Keratinocyte (primary cell): ENCODE data around the gene CHM. TPM values are rescaled to one million over a fixed set of nuclear protein-coding genes. Genes with fewer than 3 reads are reported as not detected.
"Not testable (repeated sequence)": the region's sequence is repeated elsewhere in the genome, so short reads cannot be mapped to it uniquely, and the experiment has no call there.

Experiments used
- DNase-seq: peaks from one replicate; pipeline ENCODE4 v3.0.0-alpha.2; 2011; ENCODE audit warnings: low read depth, missing footprints, low spot score
- FAIRE-seq: peaks from 2 replicates; lab custom pipeline; 2011; peaks lifted over from hg19 to GRCh38; lab: Jason Lieb, UNC
- H2AFZ ChIP-seq: 2 replicates; pipeline ENCODE4 v1.6.0; 2012; ENCODE audit warnings: low read length, control low read depth, inconsistent platforms; ENCODE audit not compliant: control insufficient read depth
- H3K27ac ChIP-seq: 2 replicates; pipeline ENCODE4 v1.5.1; 2011; ENCODE audit warnings: low read length; ENCODE audit not compliant: control insufficient read depth, insufficient read depth
- H3K27me3 ChIP-seq: 3 replicates; pipeline ENCODE4 v1.6.0; 2011; ENCODE audit warnings: low read length; ENCODE audit not compliant: control insufficient read depth, insufficient read depth; ENCODE audit errors: extremely low read depth
- H3K36me3 ChIP-seq, 2 experiments: 2 replicates in 1 of 2; 3 replicates in 1 of 2; pipeline ENCODE4 v1.5.1; 2011; ENCODE audit warnings: low read length in 2 of 2, mild to moderate bottlenecking in 1 of 2; ENCODE audit not compliant: control insufficient read depth in 2 of 2, insufficient read depth in 2 of 2; ENCODE audit errors: extremely low read depth in 1 of 2
- H3K4me1 ChIP-seq: 3 replicates; pipeline ENCODE4 v1.5.1; 2011; ENCODE audit warnings: low read length; ENCODE audit not compliant: control insufficient read depth, insufficient read depth; ENCODE audit errors: extremely low read depth
- H3K4me2 ChIP-seq: 3 replicates; pipeline ENCODE4 v1.6.0; 2011; ENCODE audit warnings: low read depth, low read length; ENCODE audit not compliant: control insufficient read depth, insufficient read depth; ENCODE audit errors: extremely low read depth
- H3K4me3 ChIP-seq, 3 experiments: fragments of 200-600 bp in 1 of 3; sonication (generic) in 1 of 3; 2 replicates in 2 of 3; 3 replicates in 1 of 3; pipeline ENCODE4 v1.5.1; 2011 to 2016; ENCODE audit warnings: low read length in 3 of 3, mild to moderate bottlenecking in 3 of 3, control low read depth in 2 of 3, inconsistent platforms in 1 of 3, low read depth in 1 of 3, mixed read lengths in 1 of 3, mixed run types in 1 of 3, moderate library complexity in 1 of 3; ENCODE audit not compliant: control insufficient read depth in 2 of 3, insufficient read depth in 2 of 3; ENCODE audit errors: extremely low read depth in 1 of 3
- H3K79me2 ChIP-seq: 2 replicates; pipeline ENCODE4 v1.6.0; 2012; ENCODE audit warnings: low read length; ENCODE audit not compliant: control insufficient read depth, insufficient read depth
- H3K9ac ChIP-seq: 3 replicates; pipeline ENCODE4 v1.6.0; 2011; ENCODE audit warnings: low read length; ENCODE audit not compliant: control insufficient read depth, insufficient read depth; ENCODE audit errors: extremely low read depth
- H3K9me1 ChIP-seq: 3 replicates; pipeline ENCODE4 v1.6.0; 2011; ENCODE audit warnings: low read length; ENCODE audit not compliant: control insufficient read depth, insufficient read depth; ENCODE audit errors: extremely low read depth
- H3K9me3 ChIP-seq: 2 replicates; pipeline ENCODE4 v1.5.1; 2012; ENCODE audit warnings: low read depth, low read length; ENCODE audit not compliant: control insufficient read depth
- H4K20me1 ChIP-seq: 3 replicates; pipeline ENCODE4 v1.6.0; 2011; ENCODE audit warnings: low read length; ENCODE audit not compliant: control insufficient read depth, insufficient read depth; ENCODE audit errors: extremely low read depth
- CTCF ChIP-seq, 3 experiments: IDR thresholded peaks in 1 of 3; conservative IDR thresholded peaks in 1 of 3; optimal IDR thresholded peaks in 1 of 3; 2 replicates in 2 of 3; 3 replicates in 1 of 3; pipeline versions ENCODE3 to v1.5.1; 2011; ENCODE audit warnings: low read length in 3 of 3, mild to moderate bottlenecking in 3 of 3, moderate library complexity in 2 of 3, control low read depth in 1 of 3, inconsistent platforms in 1 of 3; ENCODE audit not compliant: insufficient read depth in 2 of 3; ENCODE audit errors: extremely low read depth in 1 of 3
- EZH2 ChIP-seq: IDR thresholded peaks from one replicate; pipeline ENCODE4 v1.6.1; 2012; ENCODE audit warnings: inconsistent platforms, mild to moderate bottlenecking, low read length, moderate library complexity
- dilution Hi-C: fragments of 300-500 bp; cut with MboI; formaldehyde crosslinking; loops from one replicate; pipeline ENCODE4 v1.7.0; 2020; ENCODE audit warnings: low sequenced_read_pairs; ENCODE audit not compliant: extremely low pct_ligation_motif_present
- polyA plus RNA-seq, 5 experiments: library from polyadenylated mRNA; depleted of rRNA in 3 of 5; stranded (reverse) in 3 of 5; stranded (forward) in 1 of 5; unstranded in 1 of 5; fragments of >200 nt; gene quantifications; 1 replicate in 1 of 5; 2 replicates in 3 of 5; 3 replicates in 1 of 5; pipeline versions ENCODE4 v1.2.1 to v1.2.3, GENCODE V29; 2011 to 2012; ENCODE audit warnings: missing spikeins in 2 of 5, low read depth in 1 of 5, low replicate concordance in 1 of 5

CHM gene
- polyA plus RNA-seq, 1 donor (not counting 4 experiments of a cell fraction or from before 2014, with no cell fraction given) = 20.4 TPM

- DNase-seq (no peak), FAIRE-seq (no peak)
- Histone ChIP-seq H3K9ac (no peak overlapping the region), H3K79me2 (no peaks in the 10 kb centered on the region), H2AFZ (no peak overlapping the region), H3K9me1 (no peaks in the 10 kb centered on the region), H3K27me3 (no peaks in the 10 kb centered on the region), H3K9me3 (no peaks in the 10 kb centered on the region), H3K4me3 (no peak overlapping the region), H4K20me1 (no peaks in the 10 kb centered on the region), H3K4me2 (no peak overlapping the region), H3K36me3 (no peaks in the 10 kb centered on the region), H3K4me1 (no peaks in the 10 kb centered on the region), H3K27ac (no peak overlapping the region)
- dilution Hi-C loops = no loop called here
- TF ChIP-seq EZH2 = no peak
- TF ChIP-seq CTCF (optimal IDR thresholded peaks at IDR 0.05 in 1 of 3, IDR thresholded peaks at IDR 0.05 in 1 of 3, conservative IDR thresholded peaks at IDR 0.05 in 1 of 3; ENCODE audit: extremely low read depth in 1 of 3, insufficient read depth in 2 of 3, low read length in 3 of 3) = no peak
These were observed 31.2 kb downstream of the CHM start for GRCh38 chrX:86016139-86016538.

GRCh38 chrX:86014959-86015358, 32.4 kb downstream of the CHM start:
- DNase-seq, H2AFZ ChIP-seq, H3K4me1 ChIP-seq, FAIRE-seq, H3K9ac ChIP-seq, H3K9me3 ChIP-seq, H3K79me2 ChIP-seq, H3K27me3 ChIP-seq, dilution Hi-C loops, H3K36me3 ChIP-seq, H3K4me3 ChIP-seq, H3K4me2 ChIP-seq, H3K27ac ChIP-seq, H3K9me1 ChIP-seq, H4K20me1 ChIP-seq: not testable (repeated sequence)

GRCh38 chrX:86014421-86014820, 32.9 kb downstream of the CHM start:
- Histone ChIP-seq H3K79me2 (no peaks in the 10 kb centered on the region), H3K9me1 (no peaks in the 10 kb centered on the region), H2AFZ (no peak overlapping the region), H3K4me3 (no peak overlapping the region), H3K4me2 (no peak overlapping the region), H3K9me3 (no peaks in the 10 kb centered on the region), H3K36me3 (no peaks in the 10 kb centered on the region), H3K9ac (no peak overlapping the region), H3K27ac (no peak overlapping the region), H3K27me3 (no peaks in the 10 kb centered on the region), H4K20me1 (no peaks in the 10 kb centered on the region), H3K4me1 (no peaks in the 10 kb centered on the region)
- no peak for DNase-seq
- TF ChIP-seq CTCF (optimal IDR thresholded peaks at IDR 0.05 in 1 of 3, IDR thresholded peaks at IDR 0.05 in 1 of 3, conservative IDR thresholded peaks at IDR 0.05 in 1 of 3; ENCODE audit: extremely low read depth in 1 of 3, insufficient read depth in 2 of 3, low read length in 3 of 3) (no peak), EZH2 (no peak)
- FAIRE-seq = no peak
- dilution Hi-C loops = no loop called here
